CD4-positive, alpha-beta T cell treated with Interleukin-4 for 1 hour (primary cell): ENCODE data around the gene PTK7.

Experiments used
- DNase-seq, 2 donors: peaks; one replicate each; pipeline ENCODE4 v3.0.0-alpha.2; 2020 to 2022

The PTK7 gene

DNA sequence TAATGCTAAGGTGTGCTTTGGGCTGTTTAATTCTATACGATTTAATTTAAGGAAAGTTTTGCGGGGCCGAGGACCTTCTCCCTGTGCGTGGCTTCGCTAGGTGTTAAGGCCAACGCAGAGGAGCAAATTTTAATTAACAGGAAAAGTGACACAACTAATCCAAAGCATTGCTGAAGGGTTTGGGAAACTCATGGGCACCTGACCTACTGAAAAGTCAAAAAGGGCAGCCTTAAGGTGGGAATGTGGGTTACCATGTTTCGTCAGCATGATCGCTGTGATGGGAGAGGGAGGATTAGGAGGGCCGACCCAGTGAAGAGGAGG, 105.5 kb downstream of the PTK7 start:
- DNase-seq: no peak

DNA sequence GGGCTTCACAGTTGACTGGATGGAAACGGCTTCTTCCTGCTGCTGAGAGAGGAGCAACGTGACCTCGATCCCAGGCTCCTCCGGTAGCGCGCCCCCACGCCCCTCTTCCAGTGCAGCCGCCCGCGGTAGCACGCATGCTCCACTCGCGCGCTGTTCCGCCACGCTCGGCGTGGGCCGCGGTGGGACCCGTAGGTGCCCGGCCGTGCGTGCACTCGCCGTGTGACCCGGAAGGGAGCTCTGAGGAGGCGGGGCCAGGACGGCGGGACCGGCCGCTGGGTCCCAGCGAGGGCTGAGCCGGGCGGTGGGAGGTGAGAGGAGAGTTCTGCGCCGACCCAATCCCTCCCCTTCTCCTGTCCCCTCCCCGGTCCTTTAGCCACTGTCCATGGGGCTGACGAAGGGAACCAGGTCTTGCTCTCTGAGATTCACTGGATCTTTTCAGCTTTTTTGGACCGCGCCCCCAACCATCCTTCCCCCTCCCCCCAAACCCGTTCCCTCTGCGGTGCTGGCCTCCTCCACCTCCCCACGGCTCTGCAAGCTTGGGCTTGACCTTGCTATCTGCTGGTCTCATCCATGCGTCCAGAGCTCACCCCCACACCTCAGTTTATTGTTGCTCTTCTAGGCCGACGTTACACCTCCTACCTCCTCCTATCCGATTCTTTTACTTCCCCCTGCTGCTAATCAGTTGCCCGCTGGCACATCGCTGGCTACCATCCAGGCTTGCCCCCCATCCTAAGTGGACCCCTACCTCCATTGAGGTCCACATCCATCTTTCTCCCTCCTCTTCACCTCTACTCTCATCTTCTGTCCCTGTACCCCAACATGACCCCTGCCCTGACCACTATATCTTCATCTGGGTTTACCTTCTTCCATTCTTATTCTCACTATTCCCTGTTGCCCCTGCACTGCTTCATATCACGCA, 106.1 kb downstream of the PTK7 start, which contains the start of gene CUL9:
Gene CUL9, plus strand, starts transcription at position 255 of the 919 bp plus-strand sequence. CDS start 2,115 bp downstream, outside the sequence.
- peak; percentile 80 to 82 for DNase-seq

DNA sequence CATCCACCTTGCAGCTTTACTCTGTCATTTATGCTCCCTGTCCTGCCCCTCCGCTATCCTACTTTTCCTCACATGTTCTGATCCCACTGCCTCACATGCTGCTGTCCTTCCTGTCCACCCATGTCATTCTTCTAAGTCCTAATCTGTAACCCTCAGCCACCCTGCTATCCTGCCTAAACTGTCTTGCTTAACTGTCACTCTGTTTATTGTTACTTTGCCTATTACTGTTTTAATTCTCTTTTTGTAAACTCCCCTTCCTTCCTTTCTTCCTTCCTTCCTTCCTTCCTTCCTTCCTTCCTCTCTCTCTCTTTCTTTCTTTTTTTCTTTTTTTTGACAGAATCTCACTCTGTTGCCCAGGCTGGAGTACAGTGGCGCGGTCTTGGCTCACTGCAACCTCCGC, 107.3 kb downstream of the PTK7 start:
- DNase-seq: no peak

DNA sequence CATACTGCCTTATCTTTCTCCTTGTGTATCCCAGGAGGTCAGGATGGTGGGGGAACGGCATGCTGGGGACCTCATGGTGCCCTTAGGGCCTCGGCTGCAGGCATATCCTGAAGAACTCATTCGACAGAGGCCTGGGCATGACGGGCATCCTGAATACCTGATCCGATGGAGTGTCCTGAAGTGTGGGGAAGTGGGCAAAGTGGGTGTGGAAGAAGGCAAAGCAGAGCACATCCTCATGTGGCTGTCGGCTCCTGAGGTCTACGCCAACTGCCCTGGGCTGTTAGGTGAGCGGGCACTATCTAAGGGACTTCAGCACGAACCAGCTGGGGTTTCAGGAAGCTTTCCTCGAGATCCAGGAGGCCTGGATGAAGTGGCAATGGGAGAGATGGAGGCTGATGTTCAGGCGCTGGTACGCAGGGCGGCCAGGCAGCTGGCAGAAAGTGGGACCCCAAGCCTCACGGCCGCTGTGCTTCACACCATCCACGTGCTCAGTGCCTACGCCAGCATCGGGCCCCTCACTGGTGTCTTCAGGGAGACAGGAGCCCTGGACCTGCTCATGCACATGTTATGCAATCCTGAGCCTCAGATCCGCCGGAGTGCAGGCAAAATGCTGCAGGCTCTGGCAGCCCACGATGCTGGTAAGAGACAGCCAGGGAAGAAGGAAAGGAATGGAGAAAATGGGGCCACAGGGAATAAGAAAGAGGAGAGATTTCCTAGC, 108.3 kb downstream of the PTK7 start:
- DNase-seq: no peak

DNA sequence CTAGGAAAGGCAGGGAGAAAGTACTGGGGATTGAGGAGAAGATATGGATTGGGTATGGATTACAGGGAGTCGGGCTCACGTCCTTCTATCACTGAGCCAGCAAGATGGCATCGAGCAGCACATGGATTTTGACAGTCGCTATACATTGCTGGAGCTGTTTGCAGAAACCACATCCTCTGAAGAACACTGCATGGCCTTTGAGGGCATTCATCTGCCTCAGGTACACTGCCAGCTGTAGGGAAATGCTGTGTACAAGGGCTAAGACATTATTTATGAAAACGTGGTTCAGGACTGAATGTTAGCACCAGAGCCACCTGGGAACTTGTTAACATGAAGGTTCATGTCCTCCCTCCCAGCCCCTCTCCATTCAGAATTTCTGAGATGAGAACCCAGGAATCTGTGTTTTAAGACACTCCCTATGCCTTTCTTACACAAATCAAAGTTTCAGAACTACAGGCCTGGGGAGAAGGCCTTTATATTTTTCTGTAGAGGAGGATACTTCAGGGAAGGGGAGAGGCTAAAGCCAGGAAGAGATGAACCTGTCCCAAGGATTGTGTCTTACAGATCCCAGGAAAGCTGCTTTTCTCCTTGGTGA, 109.4 kb downstream of the PTK7 start:
- DNase-seq: peak in 1 of 2 donors; percentile 46

DNA sequence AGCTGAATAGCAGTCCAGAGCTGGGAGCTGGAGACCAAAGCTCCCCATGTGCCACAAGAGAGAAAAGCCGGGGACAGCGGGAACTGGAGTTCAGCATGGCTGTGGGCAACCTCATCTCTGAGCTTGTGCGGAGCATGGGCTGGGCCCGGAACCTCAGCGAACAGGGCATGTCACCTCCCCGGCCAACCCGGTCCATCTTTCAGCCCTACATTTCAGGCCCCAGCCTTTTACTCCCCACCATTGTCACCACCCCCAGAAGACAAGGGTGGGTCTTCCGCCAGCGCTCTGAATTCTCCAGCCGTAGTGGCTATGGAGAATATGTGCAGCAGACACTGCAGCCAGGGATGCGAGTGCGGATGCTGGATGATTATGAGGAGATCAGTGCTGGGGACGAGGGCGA, 109.9 kb downstream of the PTK7 start:
- no peak for DNase-seq

DNA sequence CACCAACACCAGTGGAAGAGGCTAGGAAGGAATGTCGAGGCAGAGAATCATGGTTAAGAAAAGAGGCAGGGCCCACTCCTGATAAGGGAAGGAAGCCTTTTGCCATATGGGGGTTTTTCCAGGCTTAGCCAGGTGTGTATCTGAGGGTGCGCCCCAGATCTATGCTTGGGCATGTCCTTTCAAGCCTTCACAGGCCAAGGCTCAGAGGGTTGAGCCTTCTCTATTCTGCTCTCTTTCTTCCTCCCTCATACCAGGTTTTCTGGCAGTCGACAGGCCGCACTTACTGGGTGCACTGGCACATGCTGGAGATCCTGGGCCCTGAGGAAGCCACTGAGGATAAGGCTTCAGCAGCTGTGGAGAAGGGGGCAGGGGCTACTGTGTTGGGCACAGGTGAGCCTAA, 110.6 kb downstream of the PTK7 start:
- DNase-seq: no peak

DNA sequence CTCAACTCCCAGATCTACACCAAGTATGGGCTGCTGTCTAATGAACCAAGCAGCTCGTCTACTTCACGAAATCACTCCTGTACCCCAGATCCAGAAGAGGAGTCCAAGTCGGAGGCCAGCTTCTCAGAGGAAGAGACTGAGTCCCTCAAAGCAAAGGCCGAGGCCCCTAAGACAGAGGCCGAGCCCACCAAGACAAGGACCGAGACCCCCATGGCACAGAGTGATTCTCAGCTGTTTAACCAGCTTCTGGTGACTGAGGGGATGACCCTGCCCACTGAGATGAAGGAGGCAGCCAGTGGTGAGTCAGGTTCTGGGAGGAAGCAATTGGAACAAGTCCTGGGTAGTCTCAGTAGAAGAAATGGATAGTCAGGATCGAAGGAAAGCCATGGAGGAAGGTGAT, 111.7 kb downstream of the PTK7 start:
- DNase-seq: no peak

DNA sequence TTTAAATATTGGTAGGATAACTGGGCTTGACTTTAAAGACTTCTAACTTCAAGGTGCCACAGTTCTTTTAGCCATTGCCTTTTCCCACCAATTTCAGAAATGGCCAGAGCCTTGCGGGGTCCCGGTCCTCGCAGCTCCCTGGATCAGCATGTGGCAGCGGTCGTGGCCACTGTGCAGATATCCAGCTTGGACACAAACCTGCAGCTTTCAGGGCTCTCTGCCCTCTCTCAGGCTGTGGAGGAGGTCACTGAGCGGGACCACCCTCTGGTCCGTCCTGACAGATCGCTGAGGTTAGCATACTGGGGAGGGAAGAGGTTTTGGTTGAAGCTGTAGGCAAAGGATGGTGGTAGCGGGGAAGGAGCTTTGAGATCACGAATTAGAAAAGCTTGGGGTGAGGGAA, 112.3 kb downstream of the PTK7 start:
- no peak for DNase-seq

DNA sequence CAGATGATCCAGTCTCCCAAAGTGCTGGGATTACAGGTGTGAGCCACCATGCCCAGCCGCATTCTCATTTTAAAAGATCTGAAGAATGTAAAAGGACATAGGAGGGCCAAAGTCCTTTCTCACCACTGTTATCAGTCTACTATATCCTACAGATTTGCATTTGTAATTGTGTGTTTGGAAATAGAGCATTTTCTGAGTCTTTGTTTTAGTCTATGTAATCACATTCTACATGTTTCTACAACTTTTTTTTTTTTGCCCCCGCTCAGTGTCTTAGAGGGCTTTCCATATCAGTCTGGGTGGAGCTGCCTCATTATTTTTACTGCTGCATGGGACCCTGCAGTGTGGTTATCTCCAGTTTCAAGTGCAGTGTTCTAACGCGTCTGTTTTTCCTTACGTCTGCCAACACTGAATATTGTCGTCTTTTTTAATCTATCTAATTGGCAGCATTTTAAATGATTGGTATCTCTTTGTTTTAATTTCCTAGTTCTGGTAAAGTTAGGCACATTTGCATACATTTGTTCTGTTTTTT, 113.7 kb downstream of the PTK7 start:
- DNase-seq: no peak

DNA sequence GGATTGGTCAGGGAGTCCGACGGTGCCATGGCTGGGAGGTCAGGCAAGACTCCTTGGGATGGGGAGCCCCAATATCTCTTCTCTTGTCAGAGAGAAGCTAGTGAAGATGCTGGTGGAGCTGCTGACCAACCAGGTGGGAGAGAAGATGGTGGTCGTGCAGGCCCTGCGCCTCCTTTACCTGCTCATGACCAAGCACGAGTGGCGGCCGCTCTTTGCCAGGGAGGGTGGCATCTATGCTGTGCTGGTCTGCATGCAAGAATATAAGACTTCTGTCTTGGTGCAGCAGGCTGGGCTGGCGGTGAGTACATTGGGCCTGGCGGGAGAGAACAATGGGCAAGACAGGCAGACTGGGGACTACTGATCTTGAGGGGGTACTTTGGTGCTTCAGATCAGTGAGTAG, 116.8 kb downstream of the PTK7 start:
- DNase-seq: no peak

DNA sequence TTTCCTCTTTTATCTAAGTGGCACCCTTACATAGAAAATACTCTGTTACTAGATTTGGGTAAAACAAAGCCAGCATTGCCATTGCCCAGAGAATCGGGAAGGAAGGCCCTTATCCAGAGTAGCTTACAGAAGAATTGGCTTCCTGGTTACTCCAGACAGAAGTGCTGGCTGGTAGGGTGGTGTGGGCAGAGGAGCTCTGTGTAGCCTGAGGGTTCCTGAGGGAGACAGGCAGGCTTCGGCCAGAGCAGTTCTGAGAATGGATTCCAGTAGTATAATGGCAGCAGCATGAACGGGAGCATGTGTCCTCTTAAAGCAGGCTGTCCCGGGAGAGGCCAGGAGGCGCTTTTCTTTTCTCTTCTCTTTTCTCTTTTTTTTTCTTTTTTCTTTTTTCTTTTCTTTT, 117.8 kb downstream of the PTK7 start:
- DNase-seq: peak in 1 of 2 donors; percentile 2

DNA sequence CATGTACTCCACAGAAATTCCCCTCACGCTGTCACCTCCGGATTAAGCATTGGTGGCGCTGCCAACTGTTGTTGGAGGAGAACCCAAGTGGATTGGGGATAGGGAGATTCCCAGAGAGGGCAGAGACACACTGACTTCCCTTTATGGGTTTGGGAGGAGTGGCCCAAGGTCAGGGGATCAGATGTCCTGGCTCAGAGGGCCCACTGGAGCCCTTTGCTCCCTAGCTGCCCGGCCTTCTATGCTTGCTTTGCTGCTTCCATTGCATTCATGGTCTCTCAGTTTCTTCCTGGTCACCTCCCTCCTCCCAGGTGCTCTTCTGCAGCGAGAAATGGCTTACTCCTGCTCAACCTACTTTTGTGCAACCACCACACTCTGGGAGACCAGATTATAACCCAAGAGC, 120.2 kb downstream of the PTK7 start:
- DNase-seq: peak in 1 of 2 donors; percentile 9

DNA sequence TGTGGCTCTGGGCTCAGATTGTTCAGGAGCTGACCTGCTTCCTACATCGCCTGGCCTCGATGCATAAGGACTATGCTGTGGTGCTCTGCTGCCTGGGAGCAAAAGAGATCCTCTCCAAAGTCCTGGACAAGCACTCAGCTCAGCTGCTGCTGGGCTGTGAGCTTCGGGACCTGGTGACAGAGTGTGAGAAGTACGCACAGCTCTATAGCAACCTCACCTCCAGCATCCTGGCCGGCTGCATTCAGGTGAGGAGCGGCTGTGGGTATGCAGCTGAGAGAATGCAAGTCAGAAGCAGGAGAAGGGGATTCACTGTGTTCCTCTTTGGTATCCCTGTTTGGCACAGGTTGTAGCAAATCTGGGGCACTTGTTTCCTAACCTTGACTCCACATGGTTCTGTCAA, 123.8 kb downstream of the PTK7 start:
- peak in 1 of 2 donors; percentile 3 for DNase-seq

DNA sequence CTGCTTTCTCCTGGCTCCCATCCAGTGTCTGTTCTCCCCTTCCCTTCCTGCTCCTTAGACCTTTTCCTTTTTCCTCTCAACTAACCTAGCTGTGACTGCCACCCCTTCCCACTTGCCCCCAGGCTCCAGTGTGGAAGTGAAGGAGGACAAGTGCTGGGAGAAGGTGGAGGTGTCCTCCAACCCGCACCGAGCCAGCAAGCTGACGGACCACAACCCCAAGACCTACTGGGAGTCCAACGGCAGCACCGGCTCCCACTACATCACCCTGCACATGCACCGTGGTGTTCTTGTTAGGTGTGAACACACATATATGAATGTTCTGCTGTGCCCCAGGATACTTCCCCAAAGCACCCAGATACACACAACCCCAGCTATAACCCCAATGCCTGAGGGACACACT, 124.4 kb downstream of the PTK7 start:
- peak in 1 of 2 donors; percentile 1 for DNase-seq

DNA sequence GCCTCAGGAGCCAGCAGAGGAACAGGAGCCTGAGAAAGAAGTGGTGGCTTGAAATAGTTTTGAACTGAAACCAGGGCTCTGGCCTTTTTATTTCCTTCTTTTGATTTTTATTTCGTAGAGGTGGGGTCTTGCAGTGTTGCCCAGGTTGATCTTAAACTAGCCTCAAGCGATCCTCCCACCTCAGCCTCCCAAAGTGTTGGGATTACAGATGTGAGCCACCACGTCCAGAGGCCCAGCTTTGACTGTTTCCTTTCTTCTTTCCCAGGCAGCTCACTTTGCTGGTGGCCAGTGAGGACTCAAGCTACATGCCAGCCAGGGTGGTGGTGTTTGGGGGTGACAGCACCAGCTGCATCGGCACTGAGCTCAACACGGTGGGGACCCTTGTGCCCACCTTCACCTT, 126.3 kb downstream of the PTK7 start:
- DNase-seq: no peak

DNA sequence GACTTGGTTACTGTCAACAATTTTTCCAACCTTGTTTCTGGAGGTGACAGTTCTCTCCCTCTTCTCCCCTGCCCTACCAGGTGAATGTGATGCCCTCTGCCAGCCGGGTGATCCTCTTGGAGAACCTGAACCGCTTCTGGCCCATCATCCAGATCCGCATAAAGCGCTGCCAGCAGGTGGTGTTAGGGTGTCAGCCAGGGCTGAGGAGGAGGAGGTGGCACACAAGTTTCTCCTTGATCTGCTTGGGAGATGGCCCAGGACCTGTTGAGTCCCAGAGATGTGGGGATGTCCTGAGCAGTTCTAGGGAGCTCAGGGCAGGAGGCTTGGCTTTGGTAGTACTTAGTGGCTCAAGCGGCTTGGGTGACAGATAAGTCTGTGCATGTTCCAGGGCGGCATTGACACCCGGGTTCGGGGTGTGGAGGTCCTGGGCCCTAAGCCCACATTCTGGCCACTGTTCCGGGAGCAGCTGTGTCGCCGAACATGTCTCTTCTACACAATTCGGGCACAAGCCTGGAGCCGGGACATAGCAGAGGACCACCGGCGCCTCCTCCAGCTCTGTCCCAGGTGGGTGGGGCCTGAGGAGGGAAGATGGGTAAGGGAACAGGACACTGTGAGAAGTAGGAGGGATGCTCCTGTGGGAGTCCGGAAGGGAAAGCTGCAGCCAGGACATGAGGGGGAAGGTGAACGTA, 127.1 kb downstream of the PTK7 start:
- DNase-seq: no peak

DNA sequence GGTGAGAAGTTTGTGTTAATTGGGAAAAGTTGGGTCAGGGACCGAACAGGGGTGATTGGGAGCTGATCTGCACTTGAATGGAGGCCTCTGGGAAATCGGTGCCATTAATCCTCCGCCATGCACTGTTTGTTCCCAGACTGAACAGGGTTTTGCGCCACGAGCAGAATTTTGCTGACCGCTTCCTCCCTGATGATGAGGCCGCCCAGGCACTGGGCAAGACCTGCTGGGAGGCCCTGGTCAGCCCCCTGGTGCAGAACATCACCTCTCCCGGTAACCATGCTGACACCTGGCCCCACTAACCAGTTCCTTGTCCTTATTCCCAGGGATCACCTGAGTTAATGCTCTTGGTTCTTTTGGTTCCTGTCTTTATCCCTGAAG, 127.6 kb downstream of the PTK7 start:
- DNase-seq: no peak

DNA sequence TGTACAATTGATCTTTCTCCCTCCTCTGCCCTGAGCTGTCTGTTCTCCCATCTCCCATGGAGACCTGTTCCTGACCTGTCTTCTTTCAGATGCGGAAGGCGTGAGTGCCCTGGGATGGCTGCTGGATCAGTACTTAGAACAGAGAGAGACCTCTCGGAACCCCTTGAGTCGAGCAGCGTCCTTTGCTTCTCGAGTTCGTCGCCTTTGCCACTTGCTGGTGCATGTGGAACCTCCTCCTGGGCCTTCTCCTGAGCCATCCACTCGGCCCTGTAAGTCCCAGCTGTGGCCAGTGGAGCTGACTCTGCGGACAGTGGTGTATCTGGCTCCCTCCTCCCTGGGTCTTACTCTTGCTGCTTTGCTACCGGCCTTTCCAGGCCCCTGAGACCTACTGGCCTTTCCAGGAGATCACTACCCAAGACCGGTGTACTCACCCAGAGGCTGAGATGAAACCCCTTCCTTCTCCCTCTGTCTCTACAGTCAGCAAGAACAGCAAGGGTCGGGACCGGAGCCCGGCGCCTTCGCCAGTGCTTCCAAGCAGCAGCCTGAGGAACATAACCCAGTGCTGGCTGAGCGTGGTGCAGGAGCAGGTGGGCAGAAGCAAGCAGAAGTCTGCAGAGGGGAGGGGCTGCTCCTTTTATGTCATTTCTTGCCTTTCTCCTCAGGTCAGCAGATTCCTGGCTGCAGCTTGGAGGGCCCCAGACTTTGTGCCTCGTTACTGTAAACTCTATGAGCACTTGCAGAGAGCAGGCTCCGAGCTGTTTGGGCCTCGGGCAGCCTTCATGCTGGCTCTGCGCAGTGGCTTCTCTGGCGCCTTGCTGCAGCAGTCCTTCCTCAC, 128.4 kb downstream of the PTK7 start:
- no peak for DNase-seq

DNA sequence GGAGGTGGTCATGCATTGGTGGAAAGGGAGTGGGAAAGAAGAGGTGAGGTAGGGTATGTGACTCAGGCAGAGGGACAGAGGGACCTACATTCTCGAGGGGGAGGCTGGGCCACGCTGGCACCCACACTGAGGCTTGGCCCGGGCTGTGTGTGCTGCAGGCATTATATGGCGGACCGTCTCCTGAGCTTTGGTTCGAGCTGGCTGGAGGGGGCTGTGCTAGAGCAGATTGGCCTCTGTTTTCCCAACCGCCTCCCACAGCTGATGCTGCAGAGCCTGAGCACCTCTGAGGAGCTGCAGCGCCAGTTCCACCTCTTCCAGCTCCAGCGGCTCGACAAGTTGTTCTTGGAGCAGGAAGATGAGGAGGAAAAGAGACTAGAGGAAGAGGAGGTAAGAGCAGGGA, 129.7 kb downstream of the PTK7 start:
- no peak for DNase-seq

DNA sequence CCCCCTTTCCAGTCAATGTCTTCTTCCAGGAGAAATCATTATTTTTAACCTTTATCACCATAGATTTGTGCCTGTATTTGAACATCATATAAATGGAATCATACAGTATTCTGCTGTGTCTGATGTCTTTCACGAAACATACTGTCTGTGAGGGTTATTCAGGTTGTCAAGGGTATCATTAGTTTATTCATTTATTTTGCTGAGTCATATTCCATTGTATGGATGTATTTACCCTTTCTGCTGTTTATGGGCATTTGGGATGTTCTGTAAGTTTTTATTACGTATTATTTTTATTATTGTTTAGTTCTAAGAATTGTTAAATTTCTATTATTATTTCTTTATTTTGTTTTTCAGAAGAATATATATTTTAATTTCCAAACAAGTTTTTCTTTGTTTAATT, 131.2 kb downstream of the PTK7 start:
- DNase-seq: no peak
